SKM-1 (cell line): ENCODE measurements around the gene GAS2L3.
"Not testable (repeated sequence)": the region's sequence is repeated elsewhere in the genome, so short reads cannot be mapped to it uniquely, and the experiment has no call there.

Experiments used
- DNase-seq: peaks from one replicate; lab custom pipeline; 2025; ENCODE audit not compliant: unreplicated experiment; lab: John Stamatoyannopoulos, UW

The GAS2L3 gene

GRCh38 chr12:100574187-100575074 lies 947 bp downstream of the GAS2L3 start:
- no peak for DNase-seq

DNA sequence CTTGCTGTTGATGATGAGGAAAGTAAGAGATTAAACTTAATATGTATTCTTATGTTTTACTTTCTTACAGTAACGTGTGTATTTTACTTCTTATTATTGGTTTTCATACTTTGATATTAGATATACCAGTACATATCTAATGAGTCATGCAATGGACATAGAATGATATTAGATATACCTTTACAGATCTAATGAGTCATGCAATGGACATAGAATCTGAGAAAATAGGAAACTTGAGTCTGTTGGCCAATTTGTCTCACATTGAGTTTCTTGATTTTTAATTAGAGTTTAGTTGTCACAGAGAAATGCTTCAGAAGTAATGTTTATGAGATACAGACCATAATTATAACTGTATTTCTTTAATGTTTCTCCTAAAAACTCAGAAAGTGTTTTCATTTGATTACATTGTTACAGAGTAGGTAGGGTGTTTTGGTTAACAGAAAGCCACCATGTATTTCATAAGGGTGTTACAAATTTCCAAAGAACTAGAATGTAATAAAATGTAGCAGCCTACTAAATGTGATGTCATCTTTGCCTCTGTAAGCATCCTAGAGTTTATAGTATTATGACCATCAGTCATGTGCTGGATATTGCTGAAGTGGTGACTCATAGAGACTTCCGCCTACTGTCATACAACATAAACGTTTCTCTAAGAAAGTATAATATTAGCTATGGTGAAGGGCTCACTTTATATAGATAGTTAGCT lies 3.0 kb downstream of the GAS2L3 start:
- no peak for DNase-seq

DNA sequence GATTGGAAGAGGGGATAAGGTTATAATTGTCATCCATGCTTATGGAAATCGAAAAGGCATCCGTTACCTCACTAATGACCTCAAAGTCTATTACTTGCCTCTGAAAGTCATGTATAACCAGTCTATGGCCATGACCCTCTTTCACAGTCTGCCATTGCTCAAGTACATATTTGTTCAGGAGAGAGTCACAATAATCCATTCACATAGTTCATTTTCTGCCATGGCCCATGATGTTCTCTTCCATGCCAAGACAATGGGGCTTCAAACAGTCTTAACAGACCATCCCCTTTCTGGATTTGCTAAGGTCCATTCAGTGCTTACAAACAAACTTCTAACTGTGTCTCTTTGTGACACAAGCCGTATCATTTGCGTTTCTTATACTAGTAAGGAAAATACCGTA lies 5.4 kb downstream of the GAS2L3 start:
- no peak for DNase-seq

DNA sequence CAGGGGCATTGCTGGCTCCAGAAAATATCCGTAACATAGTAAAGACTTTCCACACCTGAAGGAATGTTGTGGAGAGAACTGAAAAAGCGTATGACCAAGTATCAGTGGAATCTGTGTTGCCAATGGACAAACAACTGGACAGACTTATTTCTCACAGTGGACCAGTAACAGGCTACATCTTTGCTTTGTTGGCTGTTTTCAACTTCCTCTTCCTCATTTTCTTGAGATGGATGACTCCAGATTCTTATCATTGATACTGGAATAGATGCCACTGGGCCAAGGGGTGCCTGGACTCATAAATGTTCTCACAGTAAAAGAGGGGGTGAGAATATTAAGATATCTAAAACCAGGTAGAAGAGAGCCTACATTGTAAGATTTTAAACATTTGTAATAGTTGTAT lies 6.4 kb downstream of the GAS2L3 start:
- no peak for DNase-seq

DNA sequence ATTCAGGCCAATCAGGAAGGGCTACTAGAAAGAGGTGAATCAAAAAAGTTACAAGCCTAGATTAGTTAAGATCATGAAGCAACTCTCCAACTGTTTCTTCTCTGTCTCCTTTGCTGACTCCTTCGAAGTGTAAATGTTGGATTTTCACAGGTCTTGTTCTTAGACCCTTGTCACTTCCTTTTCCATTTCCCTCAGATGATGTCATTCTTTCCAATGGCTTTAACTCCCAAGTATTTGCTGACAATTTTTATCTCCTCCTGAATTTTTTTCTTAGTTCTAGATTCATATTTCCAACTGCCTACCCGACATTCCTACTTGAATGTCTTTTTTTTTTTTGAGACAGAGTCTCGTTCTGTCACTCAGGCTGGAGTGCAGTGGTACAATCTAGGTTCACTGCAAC lies 10.8 kb downstream of the GAS2L3 start:
- DNase-seq: no peak

DNA sequence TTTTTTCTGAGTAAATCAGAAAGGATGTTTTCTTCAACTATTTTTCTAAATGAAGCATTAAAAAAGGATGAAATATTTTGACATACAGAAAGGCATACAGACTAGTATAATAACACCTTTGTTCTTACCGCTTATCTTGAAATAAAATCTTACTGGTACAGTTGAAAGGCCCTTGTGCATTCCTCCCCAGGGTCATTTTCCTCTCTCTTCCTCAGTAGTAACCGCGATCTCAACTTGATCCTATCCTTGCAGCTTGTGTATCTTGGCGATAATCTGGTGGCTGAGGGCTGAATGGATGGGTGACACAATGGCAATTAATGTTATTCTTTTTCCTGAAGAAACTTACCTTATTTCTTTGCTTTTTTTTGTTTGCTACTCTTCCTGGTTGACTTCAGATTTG lies 18.5 kb downstream of the GAS2L3 start:
- no peak for DNase-seq

GRCh38 chr12:100593490-100593889 lies 20.0 kb downstream of the GAS2L3 start:
- DNase-seq: no peak

GRCh38 chr12:100601626-100602025 lies 28.1 kb downstream of the GAS2L3 start:
- no peak for DNase-seq

DNA sequence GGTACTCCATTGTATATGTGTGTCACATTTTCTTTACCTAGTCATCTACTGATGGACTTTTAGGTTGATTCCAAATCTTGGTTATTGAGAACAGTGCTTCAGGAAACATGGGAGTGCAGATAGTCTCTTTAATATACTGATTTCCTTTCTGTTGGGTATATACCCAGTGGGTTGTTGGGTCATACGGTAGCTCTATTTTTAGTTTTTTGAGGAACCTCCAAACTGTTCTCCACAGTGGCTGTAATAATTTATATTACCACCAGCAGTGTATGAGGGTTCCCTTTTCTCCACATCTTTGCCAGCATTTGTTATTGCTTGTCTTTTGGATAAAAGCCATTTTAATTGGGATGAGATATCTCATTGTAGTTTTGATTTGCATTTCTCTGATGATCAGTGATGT lies 29.5 kb downstream of the GAS2L3 start:
- not testable (repeated sequence) for DNase-seq

GRCh38 chr12:100608776-100609175 lies 35.3 kb downstream of the GAS2L3 start:
- peak; percentile 8 for DNase-seq

GRCh38 chr12:100610666-100611430 lies 37.4 kb downstream of the GAS2L3 start:
- no peak for DNase-seq

DNA sequence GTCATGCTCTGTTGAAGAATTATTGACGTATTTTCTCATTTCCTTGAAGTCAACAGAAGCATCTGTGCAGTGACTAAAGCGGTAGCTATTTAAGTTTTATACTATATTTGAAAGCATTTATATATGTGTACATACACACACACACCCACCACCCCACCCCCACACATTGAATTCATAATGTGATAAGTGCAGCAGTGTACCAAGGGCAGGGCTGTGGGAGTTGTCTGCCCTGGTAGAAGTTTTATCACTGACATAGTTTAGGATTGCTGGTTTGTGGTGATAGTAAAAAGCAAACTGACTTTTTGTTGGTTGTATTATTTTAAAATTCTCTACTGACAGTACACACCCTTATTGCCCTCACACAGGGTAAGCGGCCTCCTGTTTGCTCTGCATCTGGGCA lies 39.1 kb downstream of the GAS2L3 start:
- DNase-seq: no peak

DNA sequence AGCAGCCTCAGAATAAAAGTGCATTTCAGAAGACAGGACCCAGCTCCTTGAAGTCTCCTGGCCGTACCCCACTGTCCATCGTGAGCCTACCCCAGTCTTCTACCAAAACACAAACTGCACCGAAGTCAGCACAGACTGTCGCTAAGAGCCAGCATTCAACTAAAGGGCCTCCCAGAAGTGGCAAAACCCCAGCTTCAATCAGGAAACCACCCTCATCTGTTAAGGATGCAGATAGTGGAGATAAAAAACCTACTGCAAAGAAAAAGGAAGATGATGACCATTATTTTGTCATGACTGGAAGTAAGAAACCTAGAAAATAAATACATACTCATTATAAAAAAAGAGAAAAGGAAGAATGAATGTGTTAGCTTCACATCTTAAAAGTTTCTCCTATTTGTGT lies 51.1 kb downstream of the GAS2L3 start:
- DNase-seq: no peak

DNA sequence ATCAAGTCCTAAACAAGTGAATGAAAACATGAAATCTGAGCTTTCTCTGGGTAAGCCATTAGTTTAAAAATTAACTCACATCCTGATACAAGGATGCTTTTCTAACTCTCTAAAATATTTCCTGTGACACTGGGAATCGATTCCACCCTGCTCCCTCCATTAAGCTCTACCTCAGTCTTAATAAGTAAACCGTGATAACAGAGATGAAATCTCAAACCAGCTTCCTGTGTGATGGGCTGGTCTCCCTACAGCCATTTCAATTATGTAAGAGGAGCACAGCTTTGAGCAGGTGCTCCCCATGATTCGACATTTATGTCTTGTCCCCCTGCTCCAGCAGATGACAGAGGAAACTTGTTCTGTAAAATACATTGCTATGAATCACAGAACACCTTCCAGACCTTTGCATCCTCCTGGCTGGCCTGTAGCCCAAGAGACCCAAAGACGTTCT lies 59.0 kb downstream of the GAS2L3 start:
- DNase-seq: no peak

GRCh38 chr12:100633082-100633785 lies 59.8 kb downstream of the GAS2L3 start:
- DNase-seq: not testable (repeated sequence)

DNA sequence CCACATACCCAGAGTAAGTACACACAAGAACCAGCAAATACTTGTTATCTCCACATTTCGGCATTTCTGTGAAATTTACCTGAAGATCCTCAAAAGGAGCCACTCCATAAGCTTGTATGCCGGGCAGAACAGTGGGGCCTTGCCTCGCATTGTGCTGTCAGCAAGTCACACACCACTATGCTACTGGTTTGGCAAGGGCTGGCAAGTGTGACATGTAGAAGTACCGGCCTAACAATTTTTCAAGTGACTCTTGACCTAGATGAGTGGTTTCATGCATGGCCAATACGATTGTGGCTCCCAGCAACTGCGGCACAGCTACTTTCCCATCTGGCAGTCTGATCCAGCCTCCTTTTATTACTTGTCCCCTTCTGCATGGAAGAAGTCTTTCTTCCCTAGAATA lies 69.8 kb downstream of the GAS2L3 start:
- no peak for DNase-seq

DNA sequence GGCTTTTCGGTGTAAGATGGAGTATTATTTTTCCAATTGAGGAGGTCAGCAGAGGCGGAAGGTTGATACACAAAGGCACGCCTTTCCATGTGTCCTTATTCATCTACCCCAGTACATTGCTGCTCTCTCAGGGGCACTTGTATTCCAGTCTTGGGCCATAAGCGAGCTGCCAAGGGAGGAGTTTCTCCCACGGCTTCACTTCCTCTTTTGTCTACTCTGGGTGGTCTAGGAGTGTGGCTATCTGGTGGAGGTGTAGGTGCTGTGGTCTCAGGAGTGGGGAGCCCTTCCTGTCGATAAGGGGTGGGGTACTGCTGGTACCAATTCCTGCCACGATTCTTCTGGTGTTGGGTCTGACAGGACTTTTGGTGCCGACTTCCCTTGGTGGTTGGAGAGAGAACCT lies 73.4 kb downstream of the GAS2L3 start:
- DNase-seq: no peak

GRCh38 chr12:100651108-100651507 lies 77.6 kb downstream of the GAS2L3 start:
- DNase-seq: no peak

- no peak for DNase-seq
Observed at GRCh38 chr12:100651694-100652093, 78.2 kb downstream of the GAS2L3 start.

GRCh38 chr12:100652488-100652887 lies 79.0 kb downstream of the GAS2L3 start:
- DNase-seq: no peak

DNA sequence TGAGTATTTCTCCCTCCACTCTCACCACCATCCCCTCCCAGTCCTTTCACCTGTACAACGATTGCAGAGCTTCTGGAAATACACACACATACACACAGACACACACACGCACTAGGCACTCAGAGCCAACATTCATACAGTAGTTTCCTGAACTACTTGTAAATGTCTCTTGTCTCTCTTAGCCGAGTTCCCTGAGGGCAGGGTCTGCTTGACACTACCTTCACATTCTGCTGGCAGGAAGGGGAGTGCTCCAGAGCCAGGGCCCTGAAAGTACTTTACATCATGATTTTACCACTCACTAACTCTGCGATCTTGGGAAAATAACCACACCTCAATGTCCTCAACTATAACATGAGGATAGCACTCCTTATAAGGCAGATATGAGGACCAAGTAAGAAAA lies 82.7 kb downstream of the GAS2L3 start:
- no peak for DNase-seq
